Testis (tissue), 2 donors: ENCODE measurements around the gene TRMT2A.

Experiments used
- CTCF ChIP-seq, 3 experiments: fragments of 450-650 bp in 2 of 3; fragments of 200-600 bp in 1 of 3; sonication (generic) in 1 of 3; IDR thresholded peaks; one replicate each; pipeline ENCODE4 v1.5.1; 2016 to 2019; ENCODE audit warnings: antibody characterized with exemption in 3 of 3, mild to moderate bottlenecking in 2 of 3, moderate library complexity in 1 of 3
- POLR2A ChIP-seq: fragments of 450-650 bp; IDR thresholded peaks from one replicate; pipeline ENCODE4 v1.6.1; 2017; ENCODE audit warnings: antibody characterized with exemption, mild to moderate bottlenecking, moderate library complexity

- TF ChIP-seq POLR2A: no peak
- TF ChIP-seq CTCF (IDR thresholded peaks at IDR 0.05): no peak
Measured at GRCh38 chr22:20068640-20069039, 48.4 kb downstream of the TRMT2A start.
